GM23338 (cell line): ENCODE data around the gene PLA2G6.

Experiments used
- EZH2 ChIP-seq: fragments of 200-600 bp; sonication (generic); IDR thresholded peaks from one replicate; pipeline ENCODE4 v1.8.0; 2017; ENCODE audit warnings: antibody characterized with exemption, mild to moderate bottlenecking, low read depth; ENCODE audit not compliant: unreplicated experiment
- POLR2AphosphoS5 ChIP-seq: IDR thresholded peaks from 2 replicates; pipeline ENCODE4 v1.6.1; 2016; ENCODE audit warnings: antibody characterized with exemption, low read depth

DNA sequence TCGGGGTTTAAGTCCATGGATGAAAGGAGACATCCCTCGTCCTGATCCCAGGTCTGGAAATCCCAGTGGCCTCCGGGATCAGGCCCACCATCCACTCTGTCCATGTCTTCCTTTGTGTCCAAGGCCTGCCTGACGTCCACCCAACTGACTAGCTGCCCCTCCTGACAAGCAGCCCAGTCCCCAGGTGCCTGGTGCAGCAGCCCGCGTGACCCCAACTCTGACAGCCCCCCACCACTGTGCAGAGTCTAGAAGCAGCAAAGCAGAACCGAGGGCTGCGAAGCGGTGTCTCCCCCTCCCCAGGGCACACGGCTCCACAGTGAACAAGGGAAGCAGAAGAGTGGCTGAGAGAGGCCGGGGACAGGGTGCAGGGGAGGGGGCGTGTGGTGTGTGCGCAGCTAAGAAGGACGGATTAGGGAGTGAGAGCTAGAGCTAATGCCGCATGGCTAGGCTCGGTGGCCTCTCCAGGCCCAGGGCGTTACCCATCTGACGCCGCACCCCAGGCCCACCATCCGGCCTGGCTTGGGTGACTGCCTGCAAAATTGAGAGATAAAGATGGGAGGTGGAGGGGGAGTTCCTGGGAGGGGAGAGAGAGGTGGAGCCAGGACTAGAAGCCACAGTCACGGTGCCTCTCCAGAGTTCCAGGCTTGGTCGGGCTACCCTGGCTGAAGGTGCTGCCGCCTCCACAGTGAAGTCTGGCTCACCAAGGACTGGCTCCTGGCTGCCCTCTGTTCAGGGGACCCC is 54.5 kb downstream of the PLA2G6 start:
- TF ChIP-seq POLR2AphosphoS5 (no peak), EZH2 (no peak)
